Transverse colon (tissue), 3 donors: ENCODE results near the gene ORC3.

Source experiments
- POLR2A ChIP-seq: fragments of 450-650 bp; IDR thresholded peaks from one replicate; pipeline ENCODE4 v1.6.1; 2016; ENCODE audit warnings: antibody characterized with exemption, mild to moderate bottlenecking, moderate library complexity
- TF ChIP-seq, protein P1 (sequence below), 5 experiments: fragments of 200-600 bp in 3 of 5; fragments of 450-650 bp in 2 of 5; sonication (generic) in 3 of 5; IDR thresholded peaks; 1 replicate in 2 of 5; 2 replicates in 3 of 5; pipeline ENCODE4 v1.5.1; 2016 to 2017; ENCODE audit warnings: antibody characterized with exemption in 5 of 5, inconsistent platforms in 3 of 5, mild to moderate bottlenecking in 2 of 5, moderate library complexity in 1 of 5

DNA sequence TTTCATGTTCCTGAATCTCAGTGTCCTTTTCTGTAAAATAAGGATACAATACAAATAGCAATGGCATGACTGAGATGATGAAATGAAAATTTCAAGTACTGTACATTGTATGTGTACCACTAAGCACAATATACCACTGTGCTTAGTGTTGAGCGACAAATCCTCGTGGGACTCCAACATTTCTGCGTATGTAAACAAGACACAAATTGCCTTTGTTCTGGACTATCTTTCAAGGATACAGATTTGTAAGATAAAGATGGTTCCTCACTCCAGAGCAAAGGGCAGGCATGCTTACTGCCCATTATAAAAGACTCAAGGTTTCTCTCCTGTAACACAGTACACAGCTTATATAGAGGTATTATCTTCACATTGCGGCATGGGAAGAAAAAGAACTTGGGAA, 6.1 kb upstream of the ORC3 start:
- TF ChIP-seq, protein P1, sequence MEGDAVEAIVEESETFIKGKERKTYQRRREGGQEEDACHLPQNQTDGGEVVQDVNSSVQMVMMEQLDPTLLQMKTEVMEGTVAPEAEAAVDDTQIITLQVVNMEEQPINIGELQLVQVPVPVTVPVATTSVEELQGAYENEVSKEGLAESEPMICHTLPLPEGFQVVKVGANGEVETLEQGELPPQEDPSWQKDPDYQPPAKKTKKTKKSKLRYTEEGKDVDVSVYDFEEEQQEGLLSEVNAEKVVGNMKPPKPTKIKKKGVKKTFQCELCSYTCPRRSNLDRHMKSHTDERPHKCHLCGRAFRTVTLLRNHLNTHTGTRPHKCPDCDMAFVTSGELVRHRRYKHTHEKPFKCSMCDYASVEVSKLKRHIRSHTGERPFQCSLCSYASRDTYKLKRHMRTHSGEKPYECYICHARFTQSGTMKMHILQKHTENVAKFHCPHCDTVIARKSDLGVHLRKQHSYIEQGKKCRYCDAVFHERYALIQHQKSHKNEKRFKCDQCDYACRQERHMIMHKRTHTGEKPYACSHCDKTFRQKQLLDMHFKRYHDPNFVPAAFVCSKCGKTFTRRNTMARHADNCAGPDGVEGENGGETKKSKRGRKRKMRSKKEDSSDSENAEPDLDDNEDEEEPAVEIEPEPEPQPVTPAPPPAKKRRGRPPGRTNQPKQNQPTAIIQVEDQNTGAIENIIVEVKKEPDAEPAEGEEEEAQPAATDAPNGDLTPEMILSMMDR (IDR thresholded peaks at IDR 0.05) = no peak
- TF ChIP-seq POLR2A = no peak
